Caco-2 (cell line): ENCODE results near the gene TLE1. TPM values are rescaled to one million over a fixed set of nuclear protein-coding genes. Genes with fewer than 3 reads are reported as not detected.

Source experiments
- BruUV-seq: library from RNA; stranded (reverse); fragments of 400-500 nt; replicated peaks from 2 replicates; lab custom pipeline; 2021; lab: Mats Ljungman, UMichigan
- CTCF ChIA-PET: fragments of 300-600 bp; sonication (Branson Sonifier 250); formaldehyde crosslinking; loops from one replicate; lab custom pipeline; 2022; ENCODE audit warnings: antibody characterized with exemption; lab: Charles Lee
- POLR2A ChIA-PET: fragments of 300-600 bp; sonication (Branson Sonifier 250); formaldehyde crosslinking; loops from one replicate; lab custom pipeline; 2022; ENCODE audit warnings: antibody characterized with exemption; lab: Charles Lee
- DNase-seq, 2 experiments: peaks; one replicate each; pipeline versions ENCODE4 v3.0.0 to v3.0.0-alpha.2; 2020 to 2022
- H3K27me3 ChIP-seq: replicated peaks from 2 replicates; pipeline ENCODE4 v1.6.0; 2011; ENCODE audit warnings: low read length; ENCODE audit not compliant: control insufficient read depth, insufficient read depth
- H3K36me3 ChIP-seq: 2 replicates; pipeline ENCODE4 v1.5.1; 2011; ENCODE audit warnings: low read length; ENCODE audit not compliant: control insufficient read depth, insufficient read depth
- H3K4me1 ChIP-seq: fragments of 250-450 bp; sonication (Bioruptor Pico); 2 replicates; pipeline ENCODE4 v1.5.1; 2020; ENCODE audit warnings: mild to moderate bottlenecking
- H3K4me3 ChIP-seq: 2 replicates; pipeline ENCODE4 v1.5.1; 2011; ENCODE audit warnings: low read depth, mild to moderate bottlenecking, control low read depth, low read length
- H3K9me3 ChIP-seq: fragments of 250-450 bp; sonication (Bioruptor Pico); 2 replicates; pipeline ENCODE4 v1.5.1; 2020; ENCODE audit warnings: mild to moderate bottlenecking, moderate library complexity
- H3K27ac Mint-ChIP-seq: one replicate; pipeline ENCODE4 v1.8.0; 2022; ENCODE audit warnings: mixed read lengths; ENCODE audit not compliant: unreplicated experiment
- H3K27me3 Mint-ChIP-seq: one replicate; pipeline ENCODE4 v1.8.0; 2022; ENCODE audit warnings: mixed read lengths; ENCODE audit not compliant: insufficient read depth, unreplicated experiment
- H3K36me3 Mint-ChIP-seq: one replicate; pipeline ENCODE4 v1.8.0; 2022; ENCODE audit warnings: mild to moderate bottlenecking, mixed read lengths; ENCODE audit not compliant: insufficient read depth, unreplicated experiment
- H3K4me1 Mint-ChIP-seq: one replicate; pipeline ENCODE4 v1.8.0; 2022; ENCODE audit warnings: low read depth, mixed read lengths; ENCODE audit not compliant: unreplicated experiment
- H3K4me3 Mint-ChIP-seq: one replicate; pipeline ENCODE4 v1.8.0; 2022; ENCODE audit warnings: mild to moderate bottlenecking, moderate library complexity, mixed read lengths; ENCODE audit not compliant: unreplicated experiment
- H3K9me3 Mint-ChIP-seq: one replicate; pipeline ENCODE4 v1.8.0; 2022; ENCODE audit warnings: mixed read lengths; ENCODE audit not compliant: unreplicated experiment
- CTCF ChIP-seq, 2 experiments: fragments of 200-600 bp in 1 of 2; IDR thresholded peaks; 1 replicate in 1 of 2; 2 replicates in 1 of 2; pipeline versions ENCODE4 v1.5.1 to v1.8.0; 2011 to 2022; ENCODE audit warnings: antibody characterized with exemption in 1 of 2, control low read depth in 1 of 2, inconsistent platforms in 1 of 2, low read depth in 1 of 2, low read length in 1 of 2, mild to moderate bottlenecking in 1 of 2, moderate library complexity in 1 of 2; ENCODE audit not compliant: insufficient read depth in 1 of 2, severe bottlenecking in 1 of 2, unreplicated experiment in 1 of 2
- intact Hi-C: fragments of 100-400 bp; cut with micrococcal nuclease; formaldehyde crosslinking; loops from one replicate; pipeline ENCODE4 v1.10.0; 2022; ENCODE audit not compliant: unreplicated experiment
- total RNA-seq: library from RNA; stranded (reverse); gene quantifications from 2 replicates; pipeline ENCODE4 v1.2.3, GENCODE V29; 2022

The TLE1 gene
- total RNA-seq, 1 experiment from 2014 or later = 18.3 TPM

- no TSS peak for BruUV-seq
- no peak for DNase-seq
- Histone ChIP-seq H3K36me3 (no peaks in the 10 kb centered on the region), H3K9me3 (no peaks in the 10 kb centered on the region), H3K27me3 (no peaks in the 10 kb centered on the region), H3K4me1 (no peaks in the 10 kb centered on the region), H3K4me3 (no peak overlapping the region)
- TF ChIP-seq CTCF (IDR thresholded peaks at IDR 0.05; ENCODE audit: insufficient read depth in 1 of 2, low read depth in 1 of 2, low read length in 1 of 2, severe bottlenecking in 1 of 2, unreplicated experiment in 1 of 2) = no peak
- Mint-ChIP-seq H3K27me3 (no peaks in the 10 kb centered on the region), H3K4me3 (no peak overlapping the region), H3K36me3 (no peaks in the 10 kb centered on the region), H3K27ac (no peak overlapping the region), H3K9me3 (no peaks in the 10 kb centered on the region), H3K4me1 (peaks cover 5% of the 10 kb centered on the region)
- POLR2A ChIA-PET = no interaction called here
- CTCF ChIA-PET = no interaction called here
- intact Hi-C loops = no loop called here
Observed at GRCh38 chr9:81548911-81549310, 140.4 kb downstream of the TLE1 start.

GRCh38 chr9:81546489-81546888 lies 142.9 kb downstream of the TLE1 start:
- intact Hi-C loops = no loop called here
- ChIA-PET POLR2A (no interaction called here), CTCF (no interaction called here)
- H3K27ac Mint-ChIP-seq = no peak overlapping the region
- Histone ChIP-seq H3K4me3 (no peak overlapping the region), H3K27me3 (no peaks in the 10 kb centered on the region), H3K9me3 (no peaks in the 10 kb centered on the region), H3K4me1 (no peaks in the 10 kb centered on the region), H3K36me3 (no peaks in the 10 kb centered on the region)
- no peaks in the 10 kb centered on the region for H3K27me3 Mint-ChIP-seq
- H3K4me1 Mint-ChIP-seq = peaks cover 5% of the 10 kb centered on the region
- H3K9me3 Mint-ChIP-seq = no peaks in the 10 kb centered on the region
- DNase-seq = no peak
- BruUV-seq = no TSS peak
- no peak for TF ChIP-seq CTCF (IDR thresholded peaks at IDR 0.05; ENCODE audit: insufficient read depth in 1 of 2, low read depth in 1 of 2, low read length in 1 of 2, severe bottlenecking in 1 of 2, unreplicated experiment in 1 of 2)
- no peaks in the 10 kb centered on the region for H3K36me3 Mint-ChIP-seq
- no peak overlapping the region for H3K4me3 Mint-ChIP-seq

GRCh38 chr9:81543695-81544094 lies 145.7 kb downstream of the TLE1 start:
- no peak for TF ChIP-seq CTCF (IDR thresholded peaks at IDR 0.05; ENCODE audit: insufficient read depth in 1 of 2, low read depth in 1 of 2, low read length in 1 of 2, severe bottlenecking in 1 of 2, unreplicated experiment in 1 of 2)
- ChIA-PET CTCF (no interaction called here), POLR2A (no interaction called here)
- no TSS peak for BruUV-seq
- Mint-ChIP-seq H3K36me3 (no peaks in the 10 kb centered on the region), H3K27me3 (no peaks in the 10 kb centered on the region), H3K4me1 (no peaks in the 10 kb centered on the region), H3K27ac (no peak overlapping the region), H3K9me3 (no peaks in the 10 kb centered on the region), H3K4me3 (no peak overlapping the region)
- no peak for DNase-seq
- Histone ChIP-seq H3K4me3 (no peak overlapping the region), H3K9me3 (no peaks in the 10 kb centered on the region), H3K4me1 (no peaks in the 10 kb centered on the region), H3K36me3 (no peaks in the 10 kb centered on the region), H3K27me3 (no peaks in the 10 kb centered on the region)
- intact Hi-C loops = no loop called here
